Middle frontal gyrus (tissue), 1 donor: ENCODE measurements around the gene PYCARD.

Source experiments
- DNase-seq: peaks from one replicate; pipeline ENCODE4 v3.0.0-alpha.2; 2015; ENCODE audit warnings: low spot score; ENCODE audit errors: extremely low spot score

Gene PYCARD

GRCh38 chr16:31167315-31167714 lies 35.2 kb downstream of the PYCARD start:
- no peak for DNase-seq

GRCh38 chr16:31157136-31157535 lies 45.4 kb downstream of the PYCARD start:
- DNase-seq, result no peak
